Right lobe of liver (tissue), 6 donors: ENCODE results near the gene FOXR2. TPM values are rescaled to one million over a fixed set of nuclear protein-coding genes. Genes with fewer than 3 reads are reported as not detected.
A peak's percentile ranks its signal among the peaks of the same experiment; 100 is the strongest.

Experiments used
- ATAC-seq, 4 donors: fragments of 200-7000 bp; cut with Tn5 transposase; one replicate each; pipeline ENCODE4 v1.9.1; 2020; ENCODE audit warnings: mild to moderate bottlenecking in 4 of 4, moderate library complexity in 4 of 4
- DNase-seq, 3 donors: peaks; one replicate each; pipeline ENCODE4 v3.0.0-alpha.2; 2020
- H3K27ac ChIP-seq, 3 donors: fragments of 200-600 bp; one replicate each; pipeline ENCODE4 v1.8.0; 2022
- H3K27me3 ChIP-seq, 2 donors: fragments of 200-600 bp; one replicate each; pipeline ENCODE4 v1.8.0; 2022
- H3K36me3 ChIP-seq, 4 donors: fragments of 200-600 bp; sonication (generic) in 1 of 4; one replicate each; pipeline versions ENCODE4 v1.5.1 to v1.8.0; 2017 to 2022; ENCODE audit warnings: control low read depth in 1 of 4
- H3K4me1 ChIP-seq, 4 donors: fragments of 200-600 bp; sonication (generic) in 1 of 4; one replicate each; pipeline versions ENCODE4 v1.5.1 to v1.8.0; 2017 to 2022; ENCODE audit warnings: control low read depth in 1 of 4
- H3K4me3 ChIP-seq, 3 donors: fragments of 200-600 bp; one replicate each; pipeline ENCODE4 v1.8.0; 2022
- H3K9me3 ChIP-seq, 4 donors: fragments of 200-600 bp; sonication (generic) in 1 of 4; one replicate each; pipeline versions ENCODE4 v1.5.1 to v1.8.0; 2017 to 2022; ENCODE audit warnings: control low read depth in 1 of 4
- CTCF ChIP-seq, 4 donors: fragments of 200-600 bp in 3 of 4; fragments of 450-650 bp in 1 of 4; IDR thresholded peaks; one replicate each; pipeline versions ENCODE4 v1.5.1 to v1.8.0; 2016 to 2022; ENCODE audit warnings: antibody characterized with exemption in 4 of 4, mild to moderate bottlenecking in 2 of 4
- POLR2A ChIP-seq: fragments of 450-650 bp; IDR thresholded peaks from one replicate; pipeline ENCODE4 v1.6.1; 2017; ENCODE audit warnings: antibody characterized with exemption, mild to moderate bottlenecking
- WGBS: methylation state at CpG from one replicate; pipeline ENCODE4 v1.1.6; 2018; ENCODE audit warnings: low coverage, low lambda C conversion rate; ENCODE audit not compliant: insufficient coverage; ENCODE audit errors: missing lambda C conversion rate; 5-methylcytosine and 5-hydroxymethylcytosine counted together
- intact Hi-C, 2 donors: fragments of 100-400 bp; cut with DNase I; formaldehyde crosslinking; loops; one replicate each; pipeline versions ENCODE4 v1.11.2 to v1.14.1; 2022
- total RNA-seq, 6 experiments: library from RNA; depleted of rRNA in 2 of 6; stranded (reverse); fragments of >200 nt in 2 of 6; fragmentation: NEBNext Ultra II Directional in 3 of 6; extraction: Animal tissue kit (Norgen Biotek cat#: 25700) in 3 of 6; gene quantifications; one replicate each; pipeline versions ENCODE4 v1.1.0 to v1.2.4, GENCODE V29; 2016 to 2023
- donor health status: DM: no; HTN: yes; CAD: no.
- donor health status: DM: no; HTN: no; CAD: no.
- donor health status: DM: no; HTN: no; CAD: no.
- donor health status: DM: no; HTN: yes; CAD: no.
- donor health status: DM: no; HTN: yes; CAD: no.

Gene FOXR2
- total RNA-seq, 6 experiments from 2014 or later, result not detected

- Histone ChIP-seq H3K27me3 (no peaks in the 10 kb centered on the region), H3K27ac (no peak overlapping the region), H3K4me3 (no peak overlapping the region), H3K4me1 (no peaks in the 10 kb centered on the region), H3K9me3 (no peaks in the 10 kb centered on the region), H3K36me3 (no peaks in the 10 kb centered on the region)
- DNase-seq (no peak), ATAC-seq (no peak)
- TF ChIP-seq POLR2A, result no peak
- TF ChIP-seq CTCF (IDR thresholded peaks at IDR 0.05), result no peak
- 70% methylated on average over 8 of the region's 13 CpGs for WGBS
- intact Hi-C loops, result no loop called here
Observed at GRCh38 chrX:55593756-55594257, 29.4 kb upstream of the FOXR2 start.

DNA sequence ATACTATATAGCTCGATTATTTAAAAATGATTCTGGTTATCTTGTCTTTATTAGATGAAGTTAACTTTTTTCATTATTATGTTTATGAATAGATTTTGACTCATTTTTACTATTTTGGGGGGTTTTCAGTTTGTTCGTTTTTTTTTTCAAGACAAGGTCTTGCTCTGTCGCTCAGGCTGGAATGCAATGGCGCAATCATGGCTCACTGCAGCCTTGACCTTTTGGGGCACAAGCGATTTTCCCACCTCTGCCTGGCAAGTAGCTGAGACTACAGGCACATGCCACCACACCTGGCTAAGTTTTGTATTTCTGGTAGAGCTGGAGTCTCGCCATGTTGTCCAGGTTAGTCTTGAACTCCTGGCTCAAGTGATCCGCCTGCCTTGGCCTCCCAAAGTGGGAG lies 24.9 kb upstream of the FOXR2 start:
- H3K36me3 ChIP-seq, result no peaks in the 10 kb centered on the region
- no peak overlapping the region for H3K27ac ChIP-seq
- WGBS, result 57% methylated on average over 7 of the region's 7 CpGs
- no peaks in the 10 kb centered on the region for H3K27me3 ChIP-seq
- no peaks in the 10 kb centered on the region for H3K4me1 ChIP-seq
- ATAC-seq (no peak), DNase-seq (no peak)
- intact Hi-C loops, result no loop called here
- no peak overlapping the region for H3K4me3 ChIP-seq
- no peaks in the 10 kb centered on the region for H3K9me3 ChIP-seq
- TF ChIP-seq POLR2A, result no peak
- TF ChIP-seq CTCF (IDR thresholded peaks at IDR 0.05), result no peak

DNA sequence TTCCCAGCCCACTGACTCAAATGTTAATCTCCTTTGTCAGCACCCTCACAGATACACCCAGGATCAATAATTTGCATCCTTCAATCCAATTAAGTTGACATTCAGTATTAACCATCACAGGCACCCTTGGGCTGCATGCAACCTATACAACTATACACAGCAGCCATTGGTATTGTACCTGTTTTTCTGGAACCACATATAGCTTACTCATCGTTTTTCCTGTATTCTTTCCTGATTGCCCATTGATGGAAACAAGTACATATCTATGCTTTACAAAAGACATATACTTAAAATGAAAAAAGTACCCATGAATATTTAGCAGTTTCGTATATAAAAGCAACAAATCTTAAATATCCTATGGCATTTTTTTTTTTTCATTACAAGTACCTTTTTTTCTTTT lies 3.7 kb upstream of the FOXR2 start:
- Histone ChIP-seq H3K27me3 (no peaks in the 10 kb centered on the region), H3K9me3 (no peaks in the 10 kb centered on the region), H3K4me3 (no peak overlapping the region), H3K4me1 (peaks cover 0 to under 1% (median 0%) of the 10 kb centered on the region in 4 donors), H3K36me3 (no peaks in the 10 kb centered on the region), H3K27ac (no peak overlapping the region)
- DNase-seq (no peak), ATAC-seq (no peak)
- intact Hi-C loops, result no loop called here
- no peak for TF ChIP-seq POLR2A
- TF ChIP-seq CTCF (IDR thresholded peaks at IDR 0.05), result no peak
- WGBS, result 31% methylated on average over 2 of the region's 2 CpGs

DNA sequence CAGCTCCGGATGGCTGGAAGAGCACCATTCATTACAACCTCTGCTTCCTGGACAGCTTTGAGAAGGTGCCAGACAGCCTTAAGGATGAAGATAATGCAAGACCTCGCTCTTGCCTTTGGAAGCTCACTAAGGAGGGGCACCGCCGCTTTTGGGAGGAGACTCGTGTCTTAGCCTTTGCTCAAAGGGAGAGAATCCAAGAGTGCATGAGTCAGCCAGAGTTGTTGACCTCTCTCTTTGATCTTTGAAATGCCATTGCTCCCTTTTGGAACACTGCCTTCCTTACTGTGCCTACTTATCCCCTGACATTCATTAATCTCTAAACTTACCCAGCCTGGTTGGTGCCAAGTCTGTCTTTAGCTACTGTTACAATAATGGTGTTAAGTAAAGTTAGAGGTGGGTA lies 1.2 kb downstream of the FOXR2 start:
- ATAC-seq (peak; percentile 75 to 95 (median 89)), DNase-seq (no peak)
- H3K4me1 ChIP-seq, result peaks cover 0 to 5% (median 0%) of the 10 kb centered on the region in 4 donors
- H3K9me3 ChIP-seq, result no peaks in the 10 kb centered on the region
- WGBS, result 20% methylated on average over 5 of the region's 5 CpGs
- no peak overlapping the region for H3K27ac ChIP-seq
- H3K27me3 ChIP-seq, result no peaks in the 10 kb centered on the region
- H3K36me3 ChIP-seq, result no peaks in the 10 kb centered on the region
- TF ChIP-seq CTCF (IDR thresholded peaks at IDR 0.05) (no peak), POLR2A (no peak)
- no peak overlapping the region for H3K4me3 ChIP-seq
- intact Hi-C loops, result no loop called here

GRCh38 chrX:55636109-55636508 lies 12.9 kb downstream of the FOXR2 start:
- TF ChIP-seq POLR2A (no peak), CTCF (IDR thresholded peaks at IDR 0.05) (no peak)
- Histone ChIP-seq H3K9me3 (no peaks in the 10 kb centered on the region), H3K4me1 (no peaks in the 10 kb centered on the region), H3K27me3 (peaks cover 0 to 7% of the 10 kb centered on the region in 2 donors), H3K27ac (no peak overlapping the region), H3K36me3 (no peaks in the 10 kb centered on the region), H3K4me3 (no peak overlapping the region)
- WGBS, result 44% methylated on average over 5 of the region's 8 CpGs
- ATAC-seq (no peak), DNase-seq (no peak)
- intact Hi-C loops, result no loop called here
